KMS-11 (cell line): ENCODE data around the gene SORCS1.

Source experiments
- H2AFZ ChIP-seq: fragments of 200-600 bp; sonication (generic); 2 replicates; pipeline ENCODE4 v1.6.1; 2016; ENCODE audit warnings: antibody characterized with exemption, mixed run types, low read depth
- H3K27ac ChIP-seq: fragments of 200-600 bp; sonication (generic); 2 replicates; pipeline ENCODE4 v1.6.1; 2016; ENCODE audit warnings: mild to moderate bottlenecking, mixed run types
- H3K27me3 ChIP-seq: fragments of 200-600 bp; sonication (generic); 2 replicates; pipeline ENCODE4 v1.6.1; 2017; ENCODE audit warnings: mild to moderate bottlenecking, low read depth, mixed run types, moderate library complexity; ENCODE audit not compliant: insufficient read depth
- H3K36me3 ChIP-seq: fragments of 200-600 bp; sonication (generic); 2 replicates; pipeline ENCODE4 v1.6.1; 2017; ENCODE audit warnings: mild to moderate bottlenecking, mixed run types; ENCODE audit not compliant: insufficient read depth
- H3K4me1 ChIP-seq: fragments of 200-600 bp; sonication (generic); 2 replicates; pipeline ENCODE4 v1.6.1; 2016; ENCODE audit warnings: mild to moderate bottlenecking, low read depth, mixed run types; ENCODE audit not compliant: poor library complexity, severe bottlenecking
- H3K4me2 ChIP-seq: fragments of 200-600 bp; sonication (generic); 2 replicates; pipeline ENCODE4 v1.7.0; 2016; ENCODE audit warnings: mild to moderate bottlenecking, mixed run types
- H3K4me3 ChIP-seq: fragments of 200-600 bp; sonication (generic); IDR thresholded peaks from 2 replicates; pipeline ENCODE4 v1.6.1; 2017; ENCODE audit warnings: low read depth, low read length, mixed read lengths; ENCODE audit not compliant: insufficient read depth
- H3K79me2 ChIP-seq: fragments of 200-600 bp; sonication (generic); 2 replicates; pipeline ENCODE4 v1.6.1; 2016; ENCODE audit warnings: low read depth, mixed run types; ENCODE audit not compliant: insufficient read depth
- H3K9ac ChIP-seq: fragments of 200-600 bp; sonication (generic); 2 replicates; pipeline ENCODE4 v1.6.1; 2016; ENCODE audit warnings: mild to moderate bottlenecking, mixed run types
- H4K20me1 ChIP-seq: fragments of 200-600 bp; sonication (generic); 2 replicates; pipeline ENCODE4 v1.6.1; 2016; ENCODE audit warnings: mild to moderate bottlenecking, mixed run types; ENCODE audit not compliant: insufficient read depth
- CTCF ChIP-seq: fragments of 200-600 bp; sonication (generic); conservative IDR thresholded peaks from 2 replicates; pipeline ENCODE4 v1.6.1; 2017; ENCODE audit warnings: low read depth, mild to moderate bottlenecking, antibody characterized with exemption, low read length, moderate library complexity, mixed read lengths

Gene SORCS1

GRCh38 chr10:106547047-106547635 is 617.4 kb downstream of the SORCS1 start:
- no peaks in the 10 kb centered on the region for H4K20me1 ChIP-seq
- H3K9ac ChIP-seq, result no peak overlapping the region
- H3K36me3 ChIP-seq, result no peaks in the 10 kb centered on the region
- no peak overlapping the region for H3K4me3 ChIP-seq
- no peak overlapping the region for H3K4me2 ChIP-seq
- no peak for TF ChIP-seq CTCF
- H2AFZ ChIP-seq, result no peak overlapping the region
- H3K79me2 ChIP-seq, result no peaks in the 10 kb centered on the region
- H3K27me3 ChIP-seq, result no peaks in the 10 kb centered on the region
- H3K4me1 ChIP-seq, result no peaks in the 10 kb centered on the region
- no peak overlapping the region for H3K27ac ChIP-seq

- Histone ChIP-seq H3K36me3 (no peaks in the 10 kb centered on the region), H3K4me1 (no peaks in the 10 kb centered on the region), H3K9ac (no peak overlapping the region), H3K4me2 (no peak overlapping the region), H2AFZ (no peak overlapping the region), H3K79me2 (no peaks in the 10 kb centered on the region), H3K27ac (no peak overlapping the region), H3K4me3 (no peak overlapping the region), H3K27me3 (no peaks in the 10 kb centered on the region), H4K20me1 (no peaks in the 10 kb centered on the region)
- no peak for TF ChIP-seq CTCF
These were observed 622.0 kb downstream of the SORCS1 start for GRCh38 chr10:106542461-106542860.

GRCh38 chr10:106540645-106541044 is 623.9 kb downstream of the SORCS1 start:
- H3K9ac ChIP-seq, result no peak overlapping the region
- no peaks in the 10 kb centered on the region for H3K27me3 ChIP-seq
- no peak overlapping the region for H3K4me3 ChIP-seq
- H3K4me2 ChIP-seq, result no peak overlapping the region
- no peaks in the 10 kb centered on the region for H3K4me1 ChIP-seq
- no peak overlapping the region for H2AFZ ChIP-seq
- no peaks in the 10 kb centered on the region for H3K36me3 ChIP-seq
- no peak overlapping the region for H3K27ac ChIP-seq
- no peak for TF ChIP-seq CTCF
- H3K79me2 ChIP-seq, result no peaks in the 10 kb centered on the region
- H4K20me1 ChIP-seq, result no peaks in the 10 kb centered on the region

GRCh38 chr10:106537866-106538265 is 626.6 kb downstream of the SORCS1 start:
- Histone ChIP-seq H3K27ac (no peak overlapping the region), H3K9ac (no peak overlapping the region), H3K36me3 (no peaks in the 10 kb centered on the region), H3K4me2 (no peak overlapping the region), H3K4me1 (no peaks in the 10 kb centered on the region), H4K20me1 (no peaks in the 10 kb centered on the region), H3K79me2 (no peaks in the 10 kb centered on the region), H3K27me3 (no peaks in the 10 kb centered on the region), H2AFZ (no peak overlapping the region), H3K4me3 (no peak overlapping the region)
- no peak for TF ChIP-seq CTCF
